ENCODE results near the gene ACTL7A.

Gene ACTL7A

DNA sequence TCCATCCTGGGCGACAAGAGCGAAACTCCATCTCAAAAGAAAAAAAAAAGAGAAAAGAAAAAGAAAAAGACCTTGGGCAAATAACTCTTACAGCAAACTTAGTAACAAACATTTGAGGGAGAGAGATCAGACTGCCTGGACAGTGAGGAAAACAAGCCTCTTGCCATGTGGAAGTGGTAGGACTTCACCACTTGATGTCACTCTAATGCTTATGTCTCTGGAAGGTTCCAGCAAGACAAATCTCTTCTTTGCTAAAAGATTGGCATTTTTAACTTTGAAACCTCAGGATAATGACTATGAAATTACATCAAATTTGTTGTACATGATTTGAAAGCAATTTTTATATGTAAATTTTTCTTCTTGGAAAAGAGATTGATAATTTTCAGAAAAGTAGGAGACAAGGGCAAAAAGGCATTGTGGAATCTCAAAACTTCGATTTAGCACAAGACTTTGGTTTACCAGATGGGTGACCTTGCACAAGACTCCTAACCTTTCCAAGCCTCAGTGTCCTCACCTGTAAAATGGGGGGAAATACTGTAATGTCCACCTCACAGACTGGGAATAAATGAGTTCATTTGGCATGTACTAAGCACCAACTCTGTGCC is 11.7 kb upstream of the ACTL7A start:
- no peak for DNase-seq

DNA sequence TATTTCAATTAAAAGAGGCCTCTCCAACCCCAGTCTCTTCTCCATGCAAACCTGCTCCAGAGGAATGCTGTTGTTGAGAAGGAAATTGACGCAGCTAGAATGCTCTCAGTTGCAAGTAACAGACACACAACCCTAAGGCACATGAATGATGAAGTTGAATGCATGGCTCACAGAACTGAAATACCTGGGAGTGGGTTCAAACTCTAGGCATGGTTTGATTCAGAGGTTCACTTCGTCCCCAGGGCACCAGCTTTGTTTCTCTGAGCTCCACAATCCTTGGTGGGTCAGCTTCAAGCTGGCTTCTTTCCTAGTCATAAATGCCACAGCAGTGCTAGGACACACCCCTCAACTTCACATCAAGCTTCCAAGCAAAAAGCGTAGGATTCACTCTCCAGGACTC is 10.9 kb upstream of the ACTL7A start:
- DNase-seq, result no peak

DNA sequence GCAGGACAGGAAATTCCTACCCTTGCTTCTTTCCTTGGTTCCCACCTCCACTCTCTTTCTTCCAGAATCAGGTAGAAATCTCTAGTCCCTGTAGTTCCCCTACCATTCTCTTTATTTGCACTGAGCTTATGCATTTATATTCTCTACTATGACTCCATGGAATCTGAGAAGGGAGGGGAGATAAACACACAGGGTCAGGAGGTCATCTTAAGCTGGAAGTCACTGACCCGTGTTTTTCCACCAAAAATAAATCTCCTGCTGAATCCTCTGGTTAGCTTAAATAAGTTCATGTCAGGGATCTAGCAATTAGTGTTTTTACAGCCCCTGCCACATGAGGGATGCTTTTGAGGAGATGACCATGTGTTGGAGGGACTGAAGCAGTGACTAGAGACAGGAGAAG is 10.0 kb upstream of the ACTL7A start:
- DNase-seq, result no peak

DNA sequence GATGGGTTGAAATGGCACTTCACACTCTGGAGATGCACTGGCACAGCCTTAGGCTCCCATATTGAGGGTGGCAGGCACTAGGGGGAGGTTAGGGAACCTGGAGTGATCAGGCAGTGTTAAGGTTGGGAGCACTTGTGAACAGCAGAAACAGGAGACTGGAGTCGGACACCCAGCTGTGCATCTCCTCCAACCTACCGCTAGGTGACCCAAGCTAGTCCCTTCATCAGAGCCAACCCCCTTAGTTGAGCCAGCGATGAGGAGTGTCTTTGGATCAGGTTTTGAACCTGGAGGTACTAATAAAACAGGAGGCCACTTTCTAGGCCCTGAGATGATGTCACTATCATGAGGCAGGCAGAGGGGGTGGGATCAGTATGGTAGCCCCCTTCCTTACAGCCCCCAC is 8.0 kb upstream of the ACTL7A start:
- no peak for DNase-seq

DNA sequence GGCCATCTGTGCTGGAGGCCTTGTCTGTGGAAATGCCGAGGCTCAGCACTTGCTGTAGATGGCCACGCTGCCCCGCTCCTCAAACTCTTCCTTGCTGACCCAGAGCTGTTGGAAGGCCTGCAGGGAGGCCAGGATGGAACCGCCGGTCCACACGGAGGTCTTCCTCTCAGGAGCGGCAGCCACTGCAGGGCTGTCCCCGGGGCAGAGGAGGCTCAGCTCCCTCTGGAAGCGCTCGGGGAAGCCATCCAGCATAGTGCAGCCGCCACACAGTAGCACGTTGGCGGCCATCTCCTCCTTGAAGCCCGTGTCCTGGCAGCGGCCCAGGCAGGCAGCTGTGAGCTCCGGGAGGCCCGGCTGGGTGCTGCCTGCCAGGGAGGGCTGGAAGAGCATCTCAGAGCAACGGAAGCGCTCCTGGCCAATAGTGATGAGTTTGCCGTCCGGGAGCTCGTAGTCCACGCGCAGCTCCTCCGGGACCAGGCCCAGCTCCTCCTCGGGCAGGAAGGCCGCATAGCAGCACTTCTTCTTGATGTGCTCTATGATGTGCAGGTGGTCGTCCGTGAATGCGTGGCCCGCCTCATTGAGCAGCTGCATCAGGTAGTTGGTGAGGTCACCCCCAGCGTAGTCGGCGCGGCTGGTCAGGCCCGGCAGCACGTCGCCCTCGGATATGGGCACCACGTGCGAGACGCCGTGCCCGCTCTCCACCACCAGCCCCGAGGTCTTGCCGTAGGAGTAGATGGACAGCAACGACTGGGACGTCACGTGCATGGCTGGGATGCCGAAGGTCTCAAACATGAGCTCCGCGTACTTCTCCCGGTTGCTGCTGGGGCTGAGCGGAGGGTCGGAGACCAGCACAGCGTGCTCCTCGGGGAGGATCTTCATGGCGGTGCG is 7.2 kb upstream of the ACTL7A start:
- DNase-seq, result no peak

DNA sequence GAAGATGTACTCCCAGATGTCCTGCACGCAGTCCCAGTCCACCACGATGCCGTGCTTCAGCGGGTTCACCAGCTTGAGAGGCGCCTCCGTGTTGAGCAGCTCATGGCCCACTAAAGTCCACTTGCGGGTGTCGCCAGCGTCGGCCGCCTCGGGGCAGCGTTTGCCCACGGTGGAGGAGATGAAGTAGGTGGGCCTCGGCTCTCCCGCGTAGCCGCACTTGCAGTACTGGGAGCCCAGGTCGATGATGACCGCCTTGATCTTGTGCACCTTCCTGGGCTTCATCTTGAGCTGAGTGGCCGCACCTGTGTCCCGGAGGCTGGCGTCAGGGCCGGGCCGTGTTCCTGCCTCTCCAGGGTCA is 6.6 kb upstream of the ACTL7A start:
- DNase-seq, result no peak

DNA sequence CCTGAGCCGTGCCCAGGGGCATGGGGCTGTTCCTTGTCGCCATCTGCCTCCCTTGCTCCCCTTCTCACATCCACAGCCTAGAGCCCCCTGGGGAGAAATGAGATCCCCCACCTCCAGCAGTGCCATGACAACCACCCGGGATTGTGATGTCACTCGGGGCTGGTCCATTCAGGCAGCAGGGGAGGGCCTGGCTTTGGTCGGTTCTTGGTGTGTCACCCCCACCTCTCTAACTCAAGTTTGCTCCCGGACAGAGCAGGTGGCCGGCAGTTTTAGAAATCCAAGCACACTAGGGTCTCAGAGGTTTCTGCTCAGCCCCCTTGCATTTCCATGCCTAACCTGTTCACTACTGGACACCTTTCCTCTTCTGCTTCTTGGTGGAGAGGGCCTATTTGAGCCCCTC is 6.2 kb upstream of the ACTL7A start, which contains the start of gene ACTL7B:
TSS of gene ACTL7B (minus strand) at position 99 of the 400 bp plus-strand sequence. CDS start at position 43, 56 bp downstream.
- DNase-seq, result no peak

DNA sequence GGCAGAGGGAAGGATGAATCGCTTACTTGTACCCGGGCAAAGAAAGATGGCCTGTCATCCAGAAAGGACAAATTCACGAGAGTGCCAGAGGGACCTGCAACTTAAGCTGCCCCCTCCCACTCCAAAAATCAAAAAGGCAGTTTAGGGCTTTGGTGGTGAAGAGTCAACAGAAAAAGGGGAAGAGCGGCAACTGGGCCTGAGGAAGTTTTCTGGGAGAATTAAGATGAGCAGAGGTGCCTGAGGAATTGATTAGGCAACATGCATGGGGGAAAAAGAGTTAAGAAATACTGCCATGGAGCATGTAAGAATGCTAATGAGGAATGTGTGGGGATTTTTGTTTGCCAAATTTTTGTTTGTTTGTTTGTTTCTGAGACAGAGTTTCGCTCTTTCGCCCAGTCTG is 4.5 kb upstream of the ACTL7A start:
- DNase-seq, result no peak

DNA sequence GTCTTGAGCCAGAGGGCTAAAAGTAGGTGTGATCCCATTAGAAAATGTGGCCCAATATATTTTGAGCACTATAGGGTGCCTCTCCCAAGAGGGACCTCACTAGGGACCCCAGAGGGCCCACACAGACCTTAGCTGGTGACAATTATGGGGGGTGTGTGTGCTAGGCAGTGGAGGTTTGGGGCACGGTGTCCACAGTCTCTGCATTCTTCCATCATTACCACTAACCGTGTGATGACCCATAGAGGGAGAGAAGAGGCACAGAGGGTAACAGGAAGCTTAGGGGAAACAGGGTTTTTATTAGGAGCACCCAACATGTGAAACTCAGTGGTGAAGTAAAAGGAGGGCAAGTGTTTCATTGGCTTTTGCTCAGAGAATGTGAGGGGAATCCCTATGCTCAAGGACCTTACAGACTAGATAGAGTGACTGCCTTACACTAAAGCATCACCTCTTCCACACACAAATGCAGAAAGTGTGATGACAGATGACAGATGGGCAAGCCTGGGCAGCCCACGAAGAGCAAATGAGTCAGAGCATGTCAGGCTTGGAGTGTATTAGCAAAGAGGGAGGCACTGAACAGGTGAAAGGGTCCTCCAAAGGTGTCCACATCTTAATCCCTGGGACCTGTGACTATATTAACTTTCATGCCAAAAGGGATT is 2.5 kb upstream of the ACTL7A start:
- no peak for DNase-seq

DNA sequence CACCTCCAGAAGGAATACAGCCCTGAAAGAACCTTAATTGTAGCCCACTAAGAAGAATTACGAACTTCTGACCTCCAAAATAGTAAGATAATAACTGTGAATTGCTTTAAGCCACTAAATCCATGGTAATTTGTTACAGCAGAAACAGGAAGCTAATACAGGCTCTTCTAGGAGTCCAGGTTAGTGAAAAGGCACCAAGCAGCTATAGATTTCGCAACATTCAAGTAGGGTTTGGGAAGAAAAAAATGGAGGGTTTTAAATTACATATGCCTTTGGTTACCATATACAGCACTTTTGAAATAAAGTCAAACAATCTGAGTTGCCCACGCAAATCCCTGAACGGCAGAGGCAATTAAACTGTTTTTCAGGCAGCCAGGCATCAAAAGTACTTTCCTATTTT is 1.7 kb upstream of the ACTL7A start:
- no peak for DNase-seq

DNA sequence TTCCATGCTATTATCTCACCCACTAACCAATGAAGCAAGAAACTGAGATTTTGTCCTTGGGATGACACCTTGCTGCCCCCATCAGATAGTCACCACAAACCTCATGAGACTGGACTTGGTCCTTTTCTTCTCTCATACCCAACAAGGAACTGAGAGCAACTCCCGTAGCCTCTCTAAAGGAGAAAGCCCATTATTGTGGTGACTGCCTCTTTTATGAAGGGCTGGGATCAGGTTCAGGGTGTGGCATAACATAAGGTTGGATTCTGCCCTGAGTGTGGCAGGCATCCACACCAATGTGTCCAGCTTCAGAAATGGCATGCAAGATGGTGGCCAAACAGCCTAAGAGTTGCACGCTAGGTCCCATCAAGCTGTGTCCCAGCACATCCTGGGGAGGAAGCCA is 1.3 kb upstream of the ACTL7A start:
- no peak for DNase-seq

DNA sequence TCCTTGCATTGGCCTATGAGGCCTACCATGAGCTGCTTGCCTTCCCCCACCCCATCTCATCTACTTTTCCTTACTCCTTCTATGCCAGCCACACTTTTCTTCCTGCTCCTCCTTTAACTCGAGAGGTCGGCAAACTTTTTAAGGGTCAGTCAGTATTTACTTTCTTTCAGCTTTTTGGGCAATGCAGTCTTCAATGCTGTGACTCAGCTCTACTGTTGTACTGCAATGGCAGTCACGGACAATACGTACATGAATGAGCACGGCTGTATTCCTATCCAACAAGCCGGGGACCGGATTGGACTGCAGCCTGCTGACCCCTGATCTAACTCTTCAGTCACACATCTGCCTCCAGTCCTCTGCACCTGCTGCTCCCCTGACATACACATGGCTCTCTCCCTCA is 602 bp upstream of the ACTL7A start:
- DNase-seq, result no peak

DNA sequence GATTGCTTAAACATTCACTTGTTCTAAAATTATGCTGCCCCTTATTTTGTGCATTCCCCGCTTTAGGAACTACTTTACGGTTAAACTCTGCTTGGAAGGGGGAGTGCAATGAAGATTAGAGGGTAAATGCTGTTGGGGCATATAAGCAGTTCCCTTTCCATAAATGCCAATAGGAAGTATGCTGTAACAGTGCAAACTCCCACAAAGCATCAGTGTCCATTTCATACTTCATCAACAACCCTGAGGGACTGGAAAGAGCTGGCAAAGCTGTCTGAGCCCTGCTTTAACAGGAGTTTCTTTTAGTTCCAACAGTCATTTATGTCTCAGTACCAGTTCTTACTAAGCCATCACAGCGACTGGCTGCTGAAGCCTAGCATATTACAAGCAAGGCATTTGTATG is 1.8 kb downstream of the ACTL7A start:
- DNase-seq, result no peak

DNA sequence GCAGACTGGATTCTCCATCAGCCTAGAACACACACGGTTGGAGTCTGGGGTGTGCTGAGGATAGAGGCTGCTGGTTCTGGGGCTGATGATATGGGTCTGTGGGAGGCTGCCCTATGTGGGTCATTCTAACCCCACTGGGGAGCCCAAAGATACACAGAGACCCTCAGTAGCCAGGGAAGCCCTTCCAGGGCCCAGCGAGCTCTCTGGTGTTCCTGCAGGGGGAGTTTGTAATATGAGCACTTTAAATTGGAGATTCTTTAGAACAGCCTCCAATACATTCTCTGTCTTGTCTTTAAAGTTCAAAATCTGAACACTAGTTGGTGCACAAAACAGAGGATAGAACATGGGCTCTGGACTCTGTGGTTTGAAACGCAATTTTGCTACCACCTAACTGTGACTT is 2.4 kb downstream of the ACTL7A start:
- no peak for DNase-seq

DNA sequence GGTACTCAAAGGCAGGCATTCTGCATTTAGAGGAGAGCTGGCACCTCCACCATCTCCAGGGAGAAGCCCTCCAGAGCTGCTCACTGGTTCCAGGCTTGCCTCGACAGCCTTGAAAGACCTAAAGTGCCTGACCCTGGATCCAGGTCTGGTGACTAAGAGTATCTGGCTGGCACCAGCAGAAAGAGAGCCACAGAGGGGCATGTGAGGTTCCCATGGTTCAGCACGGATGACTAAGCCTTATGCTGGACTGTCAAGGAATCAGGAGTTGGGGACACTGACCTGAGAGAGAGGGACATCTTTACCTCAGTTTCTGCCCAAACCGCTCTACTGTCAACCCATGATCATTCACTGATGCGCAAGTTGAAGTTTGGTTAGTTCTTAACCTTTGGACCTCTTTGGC is 3.0 kb downstream of the ACTL7A start:
- no peak for DNase-seq

DNA sequence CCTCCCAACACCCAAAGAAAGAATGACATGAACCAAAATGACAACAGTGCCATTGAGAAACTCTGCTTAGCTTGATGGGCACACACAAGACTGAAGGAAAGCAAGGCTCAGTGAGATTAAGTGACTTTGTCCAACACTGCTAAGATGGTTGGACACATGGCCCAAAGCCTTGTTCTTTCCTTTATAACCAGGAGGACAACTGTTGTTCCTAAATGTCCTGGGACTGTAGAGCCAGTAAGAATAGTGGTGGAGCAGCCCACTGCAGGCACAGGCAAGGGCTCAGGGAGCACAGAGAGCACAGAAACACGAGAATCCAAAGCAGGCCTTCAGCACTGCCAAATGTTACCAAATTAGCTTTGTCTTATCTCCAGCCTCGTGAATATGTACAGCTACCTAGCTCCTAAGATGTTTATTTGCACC is 3.9 kb downstream of the ACTL7A start:
- DNase-seq, result no peak

DNA sequence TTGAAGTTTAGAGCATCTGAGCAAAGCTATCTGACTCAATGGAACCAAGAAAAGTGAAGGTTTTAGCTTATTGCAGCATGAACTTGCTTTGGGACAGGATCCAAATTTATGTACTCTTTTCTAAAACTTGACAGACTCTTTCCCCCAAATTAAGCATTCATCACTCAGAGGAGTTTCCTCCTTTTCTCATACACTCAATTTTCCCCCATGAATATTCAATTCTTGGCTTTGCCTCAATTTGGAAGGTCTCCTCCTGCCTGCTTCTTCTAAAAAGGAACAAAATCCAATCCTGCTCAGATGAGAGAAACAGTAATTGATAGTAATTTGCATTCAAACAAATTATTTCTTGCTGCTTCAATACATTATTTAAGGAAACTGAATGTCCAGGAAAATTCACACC is 5.0 kb downstream of the ACTL7A start:
- DNase-seq, result no peak

DNA sequence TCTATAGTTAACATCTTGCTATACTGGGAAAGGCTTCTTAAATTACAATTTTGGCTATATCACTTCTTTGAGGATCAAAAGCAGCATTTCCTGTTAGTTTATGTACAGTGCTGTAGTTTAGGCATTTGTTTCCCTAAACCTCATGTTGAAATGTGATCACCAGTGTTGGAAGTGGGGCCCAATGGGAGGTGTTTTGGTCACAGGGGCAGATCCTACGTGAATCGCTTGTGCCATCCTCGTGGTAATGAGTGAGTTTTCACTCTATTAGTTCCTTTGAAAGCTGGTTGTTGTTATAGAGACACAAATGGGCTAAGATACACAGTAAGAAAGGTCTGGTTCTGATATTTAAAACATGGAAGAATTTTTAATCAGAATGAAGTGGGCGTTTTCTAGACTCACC is 5.8 kb downstream of the ACTL7A start:
- DNase-seq, result no peak

DNA sequence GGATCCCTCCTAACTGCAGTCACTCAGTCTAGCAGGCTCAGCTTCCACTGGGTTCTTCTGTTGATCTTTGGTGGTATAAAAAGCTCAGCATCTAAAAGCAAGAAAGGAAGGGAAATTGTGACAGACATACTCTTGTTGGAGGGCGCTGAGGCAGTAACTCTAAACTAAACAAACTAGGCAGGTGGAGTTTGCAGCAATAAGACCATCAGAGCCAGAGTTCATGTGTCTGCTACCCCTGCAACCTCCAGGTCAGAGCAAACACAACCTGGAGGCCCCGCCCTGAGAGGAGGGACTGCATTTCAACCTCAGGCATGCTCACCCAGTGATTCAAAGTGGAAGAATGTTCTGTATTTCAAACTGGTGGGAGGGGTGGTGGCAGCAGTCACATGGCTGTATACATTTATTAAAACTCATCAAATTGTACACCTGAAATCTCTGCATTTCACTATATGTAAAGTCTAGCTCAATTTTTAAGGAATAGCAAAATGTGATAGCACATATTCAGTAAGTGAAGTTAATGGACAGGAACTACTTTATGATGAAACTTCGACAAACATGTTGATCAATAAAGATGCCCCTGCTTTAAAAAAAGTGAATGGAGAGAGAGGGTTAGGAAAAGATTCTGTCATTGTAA is 7.1 kb downstream of the ACTL7A start:
- DNase-seq, result no peak

DNA sequence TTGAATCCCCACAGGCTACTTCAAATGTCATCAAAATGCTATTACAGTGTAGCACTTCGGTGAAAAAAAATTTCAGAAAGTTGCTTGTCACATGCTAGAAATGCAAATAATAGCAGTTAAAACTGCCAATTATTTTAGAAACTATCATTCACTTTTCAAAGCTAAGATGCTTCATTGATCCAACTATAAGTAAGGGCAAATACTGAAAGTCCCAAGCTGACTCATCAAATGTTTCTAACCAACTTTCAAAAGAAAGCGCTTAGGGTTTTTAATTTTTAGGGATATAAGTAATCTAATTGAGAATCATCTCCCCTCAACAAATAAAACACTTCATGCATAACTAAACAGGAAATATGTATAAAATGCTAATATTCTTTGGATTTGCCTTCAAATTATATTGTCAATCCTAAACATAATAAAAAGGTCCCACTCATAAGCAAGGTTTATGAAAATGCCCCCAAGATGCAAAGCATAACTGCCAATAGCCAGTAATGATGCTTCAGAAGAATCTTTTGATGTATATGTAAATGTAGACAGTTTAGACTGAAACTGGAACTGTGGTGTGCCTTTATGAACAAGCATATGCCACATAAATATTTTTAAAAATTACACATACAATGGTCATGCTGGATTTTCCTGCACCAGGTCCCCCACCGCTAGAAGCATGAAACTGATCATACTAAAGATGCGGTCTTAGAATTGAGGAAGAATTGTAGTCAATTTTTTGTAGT is 12.2 kb downstream of the ACTL7A start:
- DNase-seq, result no peak

DNA sequence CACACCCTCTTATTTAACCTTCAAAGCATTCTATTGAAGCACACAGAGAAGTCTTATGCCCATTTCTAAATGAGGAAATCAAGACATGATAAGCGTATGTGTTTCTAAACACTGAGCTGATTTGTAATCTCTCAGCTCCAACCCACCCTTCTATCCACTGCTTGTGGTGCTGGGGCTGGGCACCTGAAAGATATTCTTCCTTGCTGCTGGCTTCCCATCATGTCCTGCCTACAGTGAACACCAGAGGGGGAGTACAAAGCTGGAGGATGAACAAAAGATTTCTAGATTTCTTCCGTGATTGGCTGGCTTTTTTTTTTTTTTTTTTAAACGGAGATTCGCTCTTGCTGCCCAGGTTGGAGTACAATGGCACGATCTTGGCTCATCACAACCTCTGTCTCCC is 14.4 kb downstream of the ACTL7A start:
- DNase-seq, result no peak

DNA sequence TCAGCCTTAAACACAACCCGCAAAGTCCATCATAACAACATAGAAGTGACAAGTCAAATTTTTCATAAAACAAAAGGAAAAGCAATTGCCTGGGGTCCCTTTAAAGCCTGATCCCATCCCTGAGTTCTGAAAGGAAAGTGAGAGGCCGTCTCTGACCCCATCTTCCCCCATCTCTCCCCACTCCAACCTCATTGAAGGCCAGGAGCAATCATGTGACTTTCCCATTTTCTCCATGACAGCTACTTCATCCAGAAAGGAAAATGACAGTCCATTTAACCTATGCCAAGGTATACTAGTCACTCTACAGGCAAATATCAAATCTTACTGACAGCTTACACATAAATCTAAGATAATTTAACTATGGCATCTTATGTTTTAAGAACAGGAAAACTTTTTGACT is 15.5 kb downstream of the ACTL7A start:
- DNase-seq, result no peak

DNA sequence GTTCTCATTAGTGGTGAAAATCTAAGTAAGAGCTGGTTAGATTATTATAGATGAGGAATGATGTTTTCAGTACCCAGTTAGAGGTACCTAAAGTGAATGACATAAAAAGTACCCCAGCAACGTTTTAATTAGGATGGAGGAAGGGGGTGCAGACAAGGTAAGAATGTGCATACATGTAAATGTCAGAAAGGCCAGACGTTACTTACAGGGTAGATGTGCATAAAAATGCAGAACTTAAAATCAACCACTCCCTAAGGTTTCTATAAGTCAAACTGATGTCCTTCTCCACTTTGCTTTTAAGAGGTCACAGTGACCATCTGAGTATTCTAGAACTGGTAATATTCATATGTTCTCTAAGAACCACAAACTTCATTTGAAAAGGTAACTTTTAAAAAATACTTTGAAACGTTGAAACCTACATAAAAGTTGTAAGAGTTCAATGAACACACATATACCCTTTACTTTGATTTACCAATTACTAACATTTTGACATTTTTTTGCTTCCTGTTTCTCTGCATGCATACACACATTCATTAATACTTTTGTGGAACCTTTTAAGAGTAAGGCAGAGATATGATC is 18.8 kb downstream of the ACTL7A start:
- no peak for DNase-seq

All from T1000 (cell line).